IPS DF 4.7 (cell line): ENCODE results near the gene BACE1.

ENCODE experiments used
- DNase-seq: peaks from one replicate; pipeline ENCODE4 v3.0.0-alpha.2; 2013; ENCODE audit warnings: low spot score; ENCODE audit errors: extremely low read depth

BACE1 gene

DNA sequence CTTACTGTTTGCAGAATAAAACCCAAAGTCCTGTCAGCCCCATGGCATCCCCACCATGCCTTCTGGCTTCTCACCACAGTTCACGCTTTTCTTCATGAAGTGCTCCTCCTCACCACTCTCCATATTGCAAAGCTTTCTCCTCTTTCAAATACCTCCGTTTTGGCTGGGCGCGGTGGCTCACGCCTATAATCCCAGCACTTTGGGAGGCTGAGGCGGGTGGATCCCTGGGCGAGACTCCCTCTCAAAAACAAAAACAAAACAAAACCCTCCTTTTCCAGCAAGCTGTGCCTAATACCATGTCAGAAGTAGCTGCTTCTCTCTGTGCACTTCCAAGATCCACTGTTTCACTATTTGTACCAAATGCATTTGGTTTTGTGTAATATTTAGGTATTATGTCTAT, 6.7 kb downstream of the BACE1 start:
- DNase-seq, result no peak

DNA sequence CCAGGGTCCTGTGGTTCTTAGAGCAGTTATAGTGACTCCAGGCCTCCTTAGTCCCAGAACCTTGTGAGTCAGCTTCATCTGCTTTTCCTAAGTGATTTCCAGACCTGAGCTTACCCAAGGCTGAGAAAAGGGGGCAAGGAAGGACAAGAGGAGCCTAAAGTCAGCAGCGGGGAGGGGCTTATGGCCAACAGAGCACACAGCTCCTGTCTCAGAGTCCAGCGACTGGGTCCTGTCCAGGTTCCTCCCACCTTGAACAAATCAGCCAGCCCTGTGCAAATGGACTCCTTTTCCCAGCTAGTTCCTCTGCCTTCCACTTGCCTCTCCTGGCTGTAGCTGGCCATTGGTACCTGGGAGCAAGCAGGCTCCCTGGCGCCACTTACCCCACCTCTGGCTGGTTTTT, 10.9 kb downstream of the BACE1 start:
- DNase-seq, result no peak

DNA sequence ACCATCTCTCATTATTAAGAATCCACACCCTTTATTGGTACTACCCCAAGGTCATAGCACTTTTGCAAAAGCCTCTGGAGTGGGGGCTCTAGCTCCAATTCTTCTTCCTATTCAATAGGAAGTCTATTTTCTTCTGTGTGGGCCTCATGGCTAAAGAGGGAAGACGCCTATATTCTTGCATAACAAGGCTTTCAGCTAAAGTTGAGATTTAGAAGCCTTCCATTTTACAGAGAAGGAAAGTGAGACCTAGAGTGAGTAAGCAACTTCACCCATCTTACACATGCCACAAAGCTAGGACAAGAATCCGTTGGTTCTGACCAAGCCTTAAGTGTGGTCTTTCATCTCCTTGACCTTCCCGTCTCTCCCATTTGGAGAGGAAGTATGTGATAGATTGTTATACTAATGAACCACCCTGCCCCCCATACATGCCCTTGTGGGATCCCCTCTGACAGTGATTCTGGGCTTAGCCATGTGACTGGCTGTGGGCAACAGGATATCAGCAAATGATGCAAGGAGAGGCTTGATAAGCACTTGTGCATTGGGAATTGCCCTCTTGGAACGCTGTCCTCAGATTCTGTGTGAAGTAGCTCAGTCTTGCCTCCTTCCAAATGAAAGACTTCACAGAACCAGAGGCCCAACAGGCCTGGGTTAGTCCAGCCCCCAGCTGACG, 12.3 kb downstream of the BACE1 start:
- no peak for DNase-seq

DNA sequence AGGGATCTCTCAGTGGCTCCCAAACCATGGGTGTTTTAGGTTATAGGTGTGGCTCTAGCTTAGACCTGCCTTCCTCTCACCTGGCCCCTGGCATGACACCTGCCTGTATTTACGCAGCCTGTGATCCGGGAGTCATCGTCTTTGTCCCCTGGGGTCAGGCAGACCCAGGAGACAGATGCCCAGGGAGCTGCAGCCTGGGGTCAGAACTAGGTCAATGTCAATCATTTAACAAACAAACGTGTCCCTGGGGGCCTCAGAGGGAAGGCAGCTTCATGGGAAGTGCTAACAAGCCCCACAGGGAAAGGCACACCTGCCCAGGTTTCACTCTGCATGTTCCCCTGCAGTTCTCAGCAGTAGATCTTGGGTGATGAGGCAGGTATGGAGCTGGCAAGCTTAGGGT, 13.0 kb downstream of the BACE1 start:
- no peak for DNase-seq

DNA sequence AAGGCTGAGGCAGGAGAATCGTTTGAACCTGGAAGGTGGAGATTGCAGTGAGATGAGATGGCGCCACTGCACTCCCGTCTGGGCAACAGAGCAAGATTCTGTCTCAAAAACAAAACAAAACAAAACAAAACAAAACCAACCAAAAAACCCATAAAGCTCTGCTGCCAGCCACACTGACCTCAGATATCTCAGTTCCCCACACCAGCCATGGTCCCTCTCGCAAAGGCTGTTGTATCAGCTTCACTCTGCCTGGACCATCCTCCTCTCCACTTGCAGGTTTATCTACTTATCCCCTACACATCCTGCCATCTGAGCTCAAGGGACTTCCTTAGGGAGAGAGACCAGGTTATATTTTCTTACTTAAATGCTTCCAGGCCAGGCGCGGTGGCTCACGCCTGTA, 13.8 kb downstream of the BACE1 start:
- DNase-seq, result no peak

DNA sequence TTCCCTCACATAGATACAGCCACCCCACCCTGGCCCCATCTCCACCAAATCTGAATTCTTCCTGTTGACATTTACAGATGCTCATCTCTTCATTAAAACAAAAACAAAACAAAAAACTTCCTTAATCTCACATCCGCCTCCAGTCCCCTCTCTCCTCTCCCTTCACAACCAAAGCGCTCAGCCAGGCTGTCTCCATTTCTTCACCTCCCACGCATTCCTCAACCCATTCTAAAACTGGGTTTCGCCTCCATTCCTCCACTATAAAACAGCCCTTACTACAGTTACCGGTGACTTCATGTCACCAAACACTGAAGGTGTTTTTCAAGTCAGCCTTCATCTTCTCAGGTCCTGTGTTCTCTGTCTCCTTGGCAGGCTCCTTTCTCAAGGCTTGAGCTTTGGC, 15.3 kb downstream of the BACE1 start:
- DNase-seq, result no peak

DNA sequence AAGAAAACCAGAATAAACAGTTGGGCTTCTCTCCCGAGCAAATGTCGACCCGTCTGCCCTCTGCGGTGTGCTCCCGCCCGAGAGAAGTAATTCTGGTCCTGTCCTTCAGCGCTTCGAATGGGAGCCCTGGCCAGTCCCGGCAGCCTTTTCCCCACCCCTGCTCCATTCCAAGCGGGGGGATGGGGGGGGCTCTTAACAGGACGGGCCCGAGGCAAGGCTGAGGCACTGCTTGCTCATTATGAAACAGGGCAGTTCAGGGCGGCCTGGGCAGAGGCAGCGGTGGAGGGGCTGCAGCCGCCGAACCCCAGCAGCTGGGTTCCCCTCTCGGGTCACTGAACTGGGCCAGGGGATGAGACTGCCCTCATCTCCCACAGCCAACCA, 15.8 kb downstream of the BACE1 start:
- DNase-seq, result no peak

DNA sequence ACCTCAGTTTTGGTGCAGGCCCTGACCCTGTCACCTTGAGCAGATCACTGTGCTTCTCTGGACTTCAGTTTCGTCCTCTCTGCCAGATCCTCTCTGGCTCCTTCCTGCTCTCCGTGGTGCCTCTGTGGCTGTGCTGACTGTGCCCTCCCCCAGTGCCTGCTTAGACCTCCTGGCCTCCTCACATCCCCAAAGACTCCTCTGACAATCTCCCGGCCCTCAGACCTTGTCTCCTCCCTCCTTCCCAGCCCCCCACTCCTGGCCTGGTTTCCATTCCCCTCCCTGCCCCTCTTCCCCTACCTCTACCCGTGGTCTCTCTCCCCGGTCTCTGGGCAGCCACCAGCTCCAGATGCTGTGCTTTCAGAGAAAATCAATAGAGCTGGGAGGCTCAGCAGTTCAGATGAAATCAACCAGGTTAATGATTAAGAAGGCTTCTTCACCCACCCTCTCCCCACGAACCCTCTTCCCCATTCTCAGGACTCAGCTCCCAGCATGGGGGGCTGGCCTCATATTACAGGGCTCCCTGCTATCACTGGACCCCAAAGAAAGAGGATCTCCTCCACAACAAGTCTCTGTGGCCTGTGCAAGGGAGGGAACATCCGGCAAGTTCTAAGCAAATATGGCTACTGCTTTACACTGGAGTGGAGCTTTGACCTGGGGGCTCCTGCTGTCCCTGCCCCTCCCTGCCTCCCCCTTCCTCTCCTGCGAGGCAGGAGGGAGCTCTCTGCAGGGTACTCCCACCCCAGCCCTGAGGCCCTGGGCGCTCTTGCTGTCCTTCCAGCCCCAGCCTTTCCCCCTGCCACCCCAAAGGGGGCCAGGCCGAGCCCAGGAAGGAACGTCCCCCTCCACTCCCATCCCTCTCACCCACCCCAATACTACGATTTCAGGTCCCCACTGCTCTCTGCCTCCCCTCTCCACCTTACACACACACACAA, 16.4 kb downstream of the BACE1 start:
- DNase-seq, result no peak

DNA sequence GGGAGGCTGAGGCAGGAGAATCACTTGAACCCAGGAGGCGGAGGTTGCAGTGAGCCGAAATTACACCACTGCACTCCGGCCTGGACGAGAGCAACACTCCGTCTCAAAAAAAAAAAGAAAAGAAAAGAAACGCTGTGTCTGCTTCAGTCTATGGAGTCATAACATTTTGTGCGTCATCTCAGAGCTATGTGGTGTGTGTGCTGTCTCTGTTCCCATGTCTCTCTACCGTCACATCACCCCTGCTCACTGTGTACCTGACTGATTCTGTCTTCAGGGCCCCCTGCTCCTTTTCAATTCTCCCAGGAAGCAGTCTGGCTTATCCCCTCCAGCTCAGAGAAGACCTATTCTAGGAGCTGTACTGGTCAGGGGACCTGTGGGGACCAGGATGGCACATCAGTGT, 17.9 kb downstream of the BACE1 start:
- no peak for DNase-seq

DNA sequence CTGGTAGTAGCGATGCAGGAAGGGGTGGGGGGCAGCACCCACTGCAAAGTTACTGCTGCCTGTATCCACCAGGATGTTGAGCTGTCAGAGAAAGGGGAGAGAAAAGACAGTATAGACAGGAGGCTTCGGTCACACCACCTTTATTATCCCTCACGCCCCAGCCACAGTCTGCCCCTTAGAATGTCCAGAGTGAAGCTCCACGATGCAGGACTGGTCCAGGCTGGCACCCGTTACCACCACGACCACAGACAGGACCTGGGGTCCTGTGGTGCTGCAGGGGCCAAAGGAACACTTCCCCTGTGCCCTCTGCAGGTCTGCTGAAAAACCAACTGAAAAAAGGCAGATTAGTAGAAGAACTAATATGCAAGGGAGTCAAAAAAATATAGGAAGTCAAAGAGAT, 19.2 kb downstream of the BACE1 start:
- DNase-seq, result no peak

DNA sequence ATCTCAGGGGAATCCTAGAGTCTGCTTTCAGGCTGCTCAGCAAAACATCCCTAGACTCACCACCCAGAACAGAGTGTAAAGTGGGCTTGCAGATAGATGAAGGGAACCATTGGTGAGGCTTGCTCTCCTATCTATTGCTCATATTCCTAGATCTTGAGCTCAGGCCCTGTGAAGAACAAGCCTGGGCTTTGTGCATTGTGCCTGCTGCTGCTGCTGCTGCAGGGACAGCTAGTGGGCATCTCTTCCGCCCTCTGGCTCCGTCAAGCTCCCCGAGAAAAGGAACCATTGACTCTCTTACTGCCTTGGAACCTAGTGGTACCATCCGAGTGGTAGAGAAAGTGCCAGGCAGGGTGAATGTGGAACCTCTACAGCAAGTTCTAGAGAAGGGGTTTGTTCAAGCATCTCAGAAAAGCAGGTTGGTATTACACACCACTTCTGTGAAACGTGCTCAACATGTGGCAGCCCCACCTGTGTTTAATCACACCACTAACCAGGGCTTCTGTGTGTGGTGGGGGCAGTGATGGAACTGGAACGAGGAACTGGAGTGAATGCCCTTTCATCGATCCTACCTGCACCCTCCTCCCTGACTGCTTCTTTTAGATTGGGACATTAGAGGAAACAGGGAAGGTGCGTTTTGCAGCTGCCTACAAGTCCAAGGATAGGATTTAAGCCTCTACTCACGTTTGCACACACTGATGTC, 20.5 kb downstream of the BACE1 start:
- no peak for DNase-seq

DNA sequence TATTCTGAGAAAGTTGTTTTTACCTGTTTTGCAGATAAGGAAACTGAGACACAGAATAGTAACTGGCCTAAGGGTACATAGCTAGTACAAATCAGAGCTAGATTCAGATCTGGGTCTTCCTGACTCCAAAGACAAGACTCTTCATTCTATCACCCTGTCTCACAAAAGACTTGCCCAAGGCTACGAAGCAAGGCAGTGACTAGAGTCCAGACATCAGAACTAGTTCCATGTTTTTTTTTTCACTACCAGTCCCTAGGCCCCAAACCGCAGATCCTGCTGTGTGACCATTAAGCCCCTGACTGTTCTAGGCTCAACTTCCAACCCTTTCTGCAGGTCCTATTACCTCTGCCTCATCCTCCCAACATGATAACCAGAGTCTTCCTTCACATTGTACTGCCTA, 23.4 kb downstream of the BACE1 start:
- no peak for DNase-seq

DNA sequence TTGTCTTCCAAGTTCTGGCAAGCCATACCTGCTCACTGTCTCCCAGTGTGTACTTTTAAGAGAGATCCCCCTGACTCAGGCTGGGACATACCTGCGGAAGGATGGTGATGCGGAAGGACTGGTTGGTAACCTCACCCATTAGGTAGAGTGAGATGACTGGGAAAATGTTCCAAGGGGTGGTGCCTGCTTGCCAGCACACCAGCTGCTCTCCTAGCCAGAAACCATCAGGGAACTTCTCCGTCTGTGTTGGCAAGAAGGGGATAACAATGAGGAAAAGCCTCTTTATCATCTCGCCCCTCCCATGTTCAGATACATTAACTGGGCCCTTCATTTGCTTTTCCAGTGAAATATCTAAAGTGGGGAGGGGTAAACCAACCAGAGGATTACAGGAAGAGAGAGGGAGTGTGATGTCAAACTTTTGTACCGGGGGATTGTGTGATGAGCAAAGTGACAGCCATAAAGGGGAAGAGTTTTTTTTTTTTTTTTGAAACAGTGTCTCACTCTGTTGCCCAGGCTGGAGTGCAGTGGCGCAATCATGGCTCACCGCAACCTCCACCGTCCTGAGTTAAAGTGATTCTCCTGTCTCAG, 25.2 kb downstream of the BACE1 start, which contains the start of gene BACE1-AS:
TSS of gene BACE1-AS (plus strand) at position 538 of the 588 bp plus-strand sequence.
- no peak for DNase-seq

DNA sequence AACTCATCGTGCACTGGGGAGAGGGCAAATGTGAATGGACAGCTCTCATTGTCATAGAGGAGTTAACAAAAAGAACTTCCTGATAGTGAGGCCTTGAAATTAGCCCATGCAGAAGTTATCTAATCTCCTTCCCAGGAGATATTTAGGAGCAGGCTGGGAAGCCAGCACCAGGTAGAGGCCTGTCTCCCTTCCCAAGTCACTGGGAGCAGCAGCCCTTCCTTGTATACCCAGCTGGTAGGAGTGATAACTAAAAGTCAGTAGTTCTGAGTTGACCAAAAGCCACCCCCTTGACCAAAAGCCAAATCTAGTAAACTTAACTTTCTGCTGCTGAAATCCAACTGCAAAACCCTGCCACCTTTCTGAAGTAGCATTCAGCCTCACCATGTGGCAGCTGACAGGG, 26.3 kb downstream of the BACE1 start:
- DNase-seq, result no peak

DNA sequence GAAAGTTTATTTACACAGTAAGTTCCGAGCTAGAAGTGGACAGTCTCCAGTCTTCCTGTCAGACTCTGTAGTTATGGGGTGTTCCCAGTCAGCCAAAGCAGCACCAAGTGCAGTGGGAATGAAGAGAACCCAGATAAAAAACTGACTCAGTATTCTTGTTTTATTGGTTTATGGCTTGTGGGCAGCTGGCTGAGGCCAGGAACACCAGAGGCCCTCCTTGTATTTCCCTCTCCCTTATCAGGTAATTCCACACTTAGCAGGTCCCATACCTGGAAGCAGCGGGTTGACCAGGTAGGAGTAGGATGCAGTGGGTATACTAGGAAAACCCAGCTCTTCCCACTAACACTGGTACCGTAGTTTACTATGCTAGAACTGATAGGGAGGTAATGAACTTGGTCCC, 28.4 kb downstream of the BACE1 start:
- no peak for DNase-seq

DNA sequence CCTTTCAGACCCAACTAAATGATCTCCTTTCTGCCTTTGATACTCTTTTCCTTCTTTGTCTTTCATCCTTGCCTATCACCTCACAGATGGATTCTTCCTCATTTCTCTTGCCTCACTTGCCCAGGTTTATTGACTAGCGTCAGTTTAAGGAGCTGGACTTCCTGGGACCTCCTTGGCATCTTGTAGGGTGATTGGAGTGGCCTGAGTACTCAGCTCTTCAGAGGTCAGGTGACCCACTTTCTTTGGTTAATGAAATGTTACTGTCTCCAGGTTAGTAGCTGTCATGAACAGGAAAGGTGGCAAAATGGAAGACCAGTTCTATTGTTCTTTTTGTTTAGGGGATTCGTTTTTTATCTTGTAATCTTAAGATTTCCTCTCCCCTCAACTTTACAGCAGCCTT, 29.5 kb downstream of the BACE1 start:
- DNase-seq, result no peak

DNA sequence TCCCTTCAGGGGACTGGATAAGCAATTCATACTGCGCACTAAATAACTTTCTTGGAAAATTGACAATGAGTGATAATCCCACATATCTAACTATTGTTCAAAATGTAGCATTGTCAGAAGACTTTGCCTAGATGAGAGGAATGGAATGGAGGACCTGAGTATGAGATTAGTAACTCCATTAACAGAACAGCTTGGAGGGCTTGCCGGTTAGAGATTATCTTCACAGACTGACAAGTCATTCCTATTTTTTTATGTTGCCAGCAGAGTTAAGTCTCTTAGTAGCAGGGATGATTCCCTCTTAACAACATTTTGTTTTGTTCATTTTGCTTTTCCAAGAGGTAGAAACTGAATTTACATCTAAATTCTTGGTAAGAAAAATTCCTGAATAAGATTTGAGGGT, 32.0 kb downstream of the BACE1 start:
- no peak for DNase-seq

DNA sequence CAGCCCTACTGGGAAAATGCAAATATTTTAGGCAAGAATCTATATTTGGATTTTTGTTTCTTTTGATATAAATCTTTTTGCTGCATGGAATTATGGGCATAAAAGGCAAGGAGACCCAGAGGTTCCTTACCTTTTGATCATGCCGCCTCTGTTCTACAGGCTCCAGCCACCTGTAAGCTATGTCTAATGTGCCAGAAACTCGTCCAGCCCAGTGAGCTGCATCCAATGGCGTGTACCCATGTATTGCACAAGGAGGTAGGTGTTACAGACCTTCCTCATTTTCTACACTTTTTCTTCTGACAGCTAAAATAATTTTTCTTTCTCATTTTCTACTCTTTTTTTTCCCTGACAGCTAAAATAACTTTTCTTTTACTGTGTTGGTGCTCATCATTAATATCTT, 33.1 kb downstream of the BACE1 start:
- DNase-seq, result no peak

DNA sequence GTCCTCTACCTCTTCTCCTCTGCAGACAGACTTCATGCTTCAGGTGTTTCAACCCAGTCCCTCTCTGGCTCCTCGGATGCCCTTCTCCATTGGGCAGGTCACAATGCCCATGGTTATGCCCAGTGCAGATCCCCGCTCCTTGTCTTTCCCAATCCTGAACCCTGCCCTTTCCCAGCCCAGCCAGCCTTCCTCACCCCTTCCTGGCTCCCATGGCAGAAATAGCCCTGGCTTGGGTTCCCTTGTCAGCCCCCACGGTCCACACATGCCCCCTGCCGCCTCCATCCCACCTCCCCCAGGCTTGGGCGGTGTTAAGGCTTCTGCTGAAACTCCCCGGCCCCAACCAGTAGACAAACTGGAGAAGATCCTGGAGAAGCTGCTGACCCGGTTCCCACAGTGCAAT, 34.2 kb downstream of the BACE1 start:
- no peak for DNase-seq

DNA sequence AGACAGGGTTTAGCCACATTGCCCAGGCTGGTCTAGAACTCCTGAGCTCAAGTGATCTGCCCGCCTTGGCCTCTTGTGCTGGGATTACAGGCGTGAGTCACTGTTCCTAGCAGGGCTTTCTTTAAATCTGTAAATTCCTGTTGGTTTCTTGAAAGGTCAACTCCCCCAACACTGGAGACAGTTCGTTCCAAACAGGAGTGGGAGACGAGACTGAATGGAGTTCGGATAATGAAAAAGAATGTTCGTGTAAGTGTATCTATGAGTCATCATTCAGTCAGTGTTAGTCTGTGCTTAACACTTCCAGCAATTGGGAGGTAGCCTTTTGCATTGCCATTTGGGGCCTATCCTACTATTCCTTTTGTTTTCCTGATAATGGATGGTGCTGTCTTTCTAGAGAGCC, 34.9 kb downstream of the BACE1 start:
- no peak for DNase-seq

DNA sequence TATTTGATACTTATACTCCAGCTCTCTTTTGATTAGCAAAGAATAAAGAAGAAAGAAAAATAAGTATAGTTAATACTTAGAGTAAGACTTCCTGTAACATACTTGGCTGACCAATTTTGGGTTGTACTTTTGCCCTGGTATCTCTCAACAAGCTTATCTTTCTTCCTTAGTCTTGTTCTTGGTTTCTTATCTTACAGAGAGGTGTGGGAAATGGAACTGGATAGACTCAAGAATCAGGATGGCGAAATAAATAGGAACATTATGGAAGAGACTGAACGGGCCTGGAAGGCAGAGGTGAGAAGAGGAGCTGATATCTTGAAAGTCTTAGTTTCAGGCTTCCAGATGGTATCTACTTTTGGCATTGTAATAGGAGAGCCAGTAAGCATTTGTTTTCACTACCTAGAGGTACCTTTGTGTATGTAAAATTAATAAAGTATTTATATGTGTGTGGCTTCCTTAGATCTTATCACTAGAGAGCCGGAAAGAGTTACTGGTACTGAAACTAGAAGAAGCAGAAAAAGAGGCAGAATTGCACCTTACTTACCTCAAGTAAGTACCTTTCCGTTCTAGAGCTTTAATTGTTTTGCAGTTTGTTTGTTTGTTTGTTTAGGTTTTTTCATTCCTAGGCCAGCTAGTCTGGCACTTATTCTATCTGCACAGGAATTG, 36.2 kb downstream of the BACE1 start:
- no peak for DNase-seq
